K562 (cell line): ENCODE measurements around the gene INSYN2B. TPM values are rescaled to one million over a fixed set of nuclear protein-coding genes. Genes with fewer than 3 reads are reported as not detected.

ENCODE experiments used
- ATAC-seq: fragments of 200-7000 bp; cut with Tn5 transposase; 3 replicates; pipeline ENCODE4 v1.9.1; 2020; ENCODE audit warnings: moderate library complexity
- Bru-seq: library from RNA; stranded (reverse); fragments of 400-500 nt; gene quantifications from one replicate; lab custom pipeline; 2021; lab: Mats Ljungman, UMichigan
- BruChase-seq, 2 experiments: library from RNA; stranded (reverse); fragments of 400-500 nt; gene quantifications; one replicate each; lab custom pipeline; 2021; lab: Mats Ljungman, UMichigan
- BruUV-seq: library from RNA; stranded (reverse); fragments of 400-500 nt; replicated peaks from 2 replicates; lab custom pipeline; 2021; lab: Mats Ljungman, UMichigan
- CTCF ChIA-PET: fragments of 300-600 bp; formaldehyde crosslinking; extraction: SDS; loops from one replicate; lab custom pipeline; 2021; ENCODE audit warnings: low intra/inter-chr PET ratio; lab: Yijun Ruan, JAX
- POLR2A ChIA-PET: fragments of 300-600, 350-650 bp; sonication (Branson Sonifier 250); formaldehyde crosslinking; extraction: SDS; loops from one replicate; lab custom pipeline; 2021; ENCODE audit warnings: antibody characterized with exemption, inconsistent platforms; lab: Yijun Ruan, JAX
- DNase-seq, 4 experiments: peaks; one replicate each; pipeline versions ENCODE4 v3.0.0 to v3.0.0-alpha.2; 2011 to 2018; ENCODE audit warnings: low spot score in 3 of 4, mixed read lengths in 3 of 4; ENCODE audit errors: extremely low read depth in 1 of 4
- FAIRE-seq: peaks from 2 replicates; lab custom pipeline; 2011; peaks lifted over from hg19 to GRCh38; lab: Jason Lieb, UNC
- H2AFZ ChIP-seq: 2 replicates; pipeline ENCODE4 v1.6.0; 2011; ENCODE audit warnings: low read depth, low read length, control low read depth, inconsistent platforms
- H3K27ac ChIP-seq: fragments of 200-600 bp; 3 replicates; pipeline ENCODE4 v1.8.0; 2011; ENCODE audit warnings: low read depth, mild to moderate bottlenecking, control low read depth, inconsistent platforms, low read length, moderate library complexity, mixed read lengths; ENCODE audit errors: extremely low read depth
- H3K27me3 ChIP-seq, 2 experiments: fragments of 300-600 bp in 1 of 2; 2 replicates in 1 of 2; 3 replicates in 1 of 2; pipeline versions ENCODE4 v1.6.0 to v1.8.0; 2011; ENCODE audit warnings: inconsistent platforms in 2 of 2, low read length in 2 of 2, mild to moderate bottlenecking in 1 of 2, mixed read lengths in 1 of 2, moderate library complexity in 1 of 2; ENCODE audit not compliant: control insufficient read depth in 2 of 2, insufficient read depth in 2 of 2
- H3K36me3 ChIP-seq: fragments of 300-600 bp; 3 replicates; pipeline ENCODE4 v1.8.0; 2011; ENCODE audit warnings: mild to moderate bottlenecking, low read length, inconsistent platforms; ENCODE audit not compliant: control insufficient read depth, insufficient read depth
- H3K4me1 ChIP-seq, 2 experiments: fragments of 200-600 bp in 1 of 2; replicated peaks in 1 of 2; 2 replicates in 1 of 2; 3 replicates in 1 of 2; pipeline versions ENCODE4 v1.5.1 to v1.8.0; 2011; ENCODE audit warnings: inconsistent platforms in 2 of 2, low read length in 2 of 2, mild to moderate bottlenecking in 1 of 2, mixed read lengths in 1 of 2, moderate library complexity in 1 of 2; ENCODE audit not compliant: control insufficient read depth in 2 of 2, insufficient read depth in 2 of 2
- H3K4me2 ChIP-seq: 2 replicates; pipeline ENCODE4 v1.6.1; 2011; ENCODE audit warnings: low read length, control low read depth, inconsistent platforms, mixed read lengths; ENCODE audit not compliant: insufficient read depth
- H3K4me3 ChIP-seq: fragments of 200-600 bp; sonication (generic), shearing (Covaris generic); 2 replicates; pipeline ENCODE4 v1.5.1; 2016; ENCODE audit warnings: control low read depth, inconsistent platforms
- H3K79me2 ChIP-seq: fragments of 200-600 bp; 3 replicates; pipeline ENCODE4 v1.8.0; 2011; ENCODE audit warnings: low read length, inconsistent platforms; ENCODE audit not compliant: control insufficient read depth, insufficient read depth
- H3K9ac ChIP-seq, 2 experiments: 2 replicates each; pipeline versions ENCODE4 v1.6.0 to v1.6.1; 2011; ENCODE audit warnings: low read depth in 2 of 2, low read length in 2 of 2, control low read depth in 1 of 2, inconsistent platforms in 1 of 2, mild to moderate bottlenecking in 1 of 2, mixed read lengths in 1 of 2; ENCODE audit not compliant: insufficient read depth in 1 of 2
- H3K9me1 ChIP-seq: one replicate; pipeline ENCODE4 v1.6.0; 2011; ENCODE audit warnings: inconsistent platforms, mild to moderate bottlenecking, low read length, moderate library complexity; ENCODE audit not compliant: control insufficient read depth, insufficient read depth
- H3K9me3 ChIP-seq: replicated peaks from 2 replicates; pipeline ENCODE4 v1.5.1; 2011; ENCODE audit warnings: low read depth, low read length, inconsistent platforms; ENCODE audit not compliant: control insufficient read depth, insufficient read depth
- H4K20me1 ChIP-seq: replicated peaks from 2 replicates; pipeline ENCODE4 v1.6.1; 2011; ENCODE audit warnings: low read length, inconsistent platforms, mixed read lengths; ENCODE audit not compliant: control insufficient read depth, insufficient read depth
- EHMT2 ChIP-seq: fragments of 450-650 bp; IDR thresholded peaks from 2 replicates; pipeline ENCODE4 v1.6.1; 2018; ENCODE audit warnings: antibody characterized with exemption
- FOXO4 ChIP-seq: fragments of 450-650 bp; formaldehyde crosslinking; IDR thresholded peaks from 2 replicates; pipeline ENCODE4 v1.4.0; 2020; ENCODE audit warnings: mild to moderate bottlenecking, moderate library complexity
- GATAD2B ChIP-seq: fragments of 450-650 bp; IDR thresholded peaks from 2 replicates; pipeline ENCODE4 v1.6.1; 2017; ENCODE audit warnings: mild to moderate bottlenecking, borderline replicate concordance
- HCFC1 ChIP-seq: IDR thresholded peaks from 2 replicates; pipeline ENCODE4 v1.6.1; 2012; ENCODE audit warnings: low read depth, low read length, improper control_type of control experiment
- HES1 ChIP-seq: fragments of 450-650 bp; IDR thresholded peaks from 2 replicates; pipeline ENCODE4 v1.6.1; 2016; ENCODE audit warnings: low read depth, mild to moderate bottlenecking, moderate library complexity
- MLLT1 ChIP-seq, 2 experiments: fragments of 450-650 bp; IDR thresholded peaks; 2 replicates each; pipeline ENCODE4 v1.6.1; 2016
- RAD21 ChIP-seq, 2 experiments: fragments of 250-450 bp in 1 of 2; fragments of 450-650 bp in 1 of 2; sonication (Bioruptor Pico) in 1 of 2; formaldehyde crosslinking in 1 of 2; IDR thresholded peaks in 1 of 2; conservative IDR thresholded peaks in 1 of 2; 2 replicates each; pipeline versions ENCODE4 v1.4.0 to v1.8.0; 2020 to 2022; ENCODE audit warnings: mild to moderate bottlenecking in 2 of 2, moderate library complexity in 1 of 2
- RBM25 ChIP-seq: fragments of 200-400 bp; formaldehyde crosslinking; IDR thresholded peaks from 2 replicates; pipeline ENCODE4 v1.6.1; 2018; ENCODE audit warnings: low read length, low read depth, moderate library complexity; ENCODE audit not compliant: severe bottlenecking
- SMC3 ChIP-seq: conservative IDR thresholded peaks from 2 replicates; pipeline ENCODE4 v1.6.1; 2011; ENCODE audit warnings: low read depth, low read length, improper control_type of control experiment; ENCODE audit not compliant: insufficient read depth
- ZNF3 ChIP-seq: fragments of 250-450 bp; sonication (Bioruptor Pico); IDR thresholded peaks from 2 replicates; pipeline ENCODE4 v1.5.0; 2021; ENCODE audit warnings: mild to moderate bottlenecking, moderate library complexity
- WGBS: fragments of 100-300 bp; shearing (Covaris generic); methylation state at CpG from one replicate; pipeline ENCODE4 v1.1.6; 2016; ENCODE audit warnings: low coverage, mixed read lengths; ENCODE audit not compliant: insufficient coverage; ENCODE audit errors: missing lambda C conversion rate; 5-methylcytosine and 5-hydroxymethylcytosine counted together
- in situ Hi-C: fragments of 300-500 bp; cut with MboI; formaldehyde crosslinking; loops from 4 replicates; pipeline ENCODE4 v1.15.0; 2018; ENCODE audit warnings: inconsistent platforms, mixed read lengths
- intact Hi-C: fragments of 100-400 bp; cut with micrococcal nuclease; formaldehyde crosslinking; loops from 2 replicates; pipeline ENCODE4 v1.14.2; 2022
- long read RNA-seq, 3 experiments: library from polyadenylated mRNA in 2 of 3; library from RNA in 1 of 3; unstranded in 2 of 3; stranded (forward) in 1 of 3; transcript quantifications; one replicate each; pipeline ENCODE4 v2.0.0, GENCODE V29; 2019 to 2022
- polyA minus RNA-seq, 3 experiments: library from RNA; depleted of rRNA, polyadenylated mRNA; stranded (reverse); fragments of >200 nt; gene quantifications; 2 replicates each; pipeline ENCODE4 v1.2.3, GENCODE V29; 2011
- polyA plus RNA-seq, 8 experiments: library from polyadenylated mRNA; depleted of rRNA in 4 of 8; stranded (reverse) in 5 of 8; unstranded in 3 of 8; fragments of >200 nt; fragmentation: Nextera tagmentation in 2 of 8; fragmentation: Illumina TruSeq in 1 of 8; extraction: Ambion mirVana in 2 of 8; extraction: Trizol in 1 of 8; gene quantifications; 2 replicates each; pipeline versions ENCODE4 v1.2.1 to v1.2.3, GENCODE V29; 2011 to 2014; ENCODE audit warnings: inconsistent platforms in 1 of 8, missing spikeins in 1 of 8
- total RNA-seq, 7 experiments: library from RNA; depleted of rRNA in 6 of 7; stranded (reverse); fragments of >200 nt in 6 of 7; fragmentation: Illumina TruSeq in 2 of 7; extraction: Trizol in 2 of 7; gene quantifications; 2 replicates each; pipeline versions ENCODE4 v1.2.1 to v1.2.3, GENCODE V29; 2011 to 2021; ENCODE audit warnings: low replicate concordance in 1 of 7

Gene INSYN2B
- total RNA-seq (2011; cell fraction: chromatin; rRNA removed; ENCODE audit: low replicate concordance): not detected in 2 replicates
- total RNA-seq (2011; cell fraction: nucleolus; rRNA removed): not detected in 2 replicates
- total RNA-seq (2011; cell fraction: nucleoplasm; rRNA removed): not detected in 2 replicates
- total RNA-seq (2014; rRNA removed) (not detected in 2 replicates), total RNA-seq (2014; rRNA removed; fragmentation: Illumina TruSeq; extraction: Trizol) (not detected in 2 replicates), total RNA-seq (2015; rRNA removed; fragmentation: Illumina TruSeq; extraction: Trizol) (not detected in 2 replicates), total RNA-seq (2021) (not detected in 2 replicates), polyA plus RNA-seq (2011; rRNA removed) (not detected in 2 replicates), polyA plus RNA-seq (2014; fragmentation: Illumina TruSeq; extraction: Trizol) (not detected in 2 replicates), polyA plus RNA-seq (2014; fragmentation: Nextera tagmentation; extraction: Ambion mirVana) (not detected), polyA plus RNA-seq (2014; rRNA removed) (not detected in 2 replicates), polyA minus RNA-seq (2011; rRNA and poly(A)+ RNA removed) (not detected in 2 replicates), Bru-seq, nascent RNA (percentile 5 among the genes with signal in this experiment), BruChase-seq, experiment 1, labeled RNA remaining after a 2-hour chase (percentile 4 among the genes with signal in this experiment), BruChase-seq, experiment 2, labeled RNA remaining after a 6-hour chase (percentile 1 among the genes with signal in this experiment)
- not detected in 2 replicates for polyA plus RNA-seq (2011; cell fraction: cytosol; rRNA removed)
- not detected in 2 replicates for polyA plus RNA-seq (2011; cell fraction: nucleus; rRNA removed)
- polyA plus RNA-seq (2012): 0.03 and 0.04 TPM in 2 replicates
- polyA minus RNA-seq (2011; cell fraction: cytosol; rRNA and poly(A)+ RNA removed): not detected in 2 replicates
- not detected in 2 replicates for polyA minus RNA-seq (2011; cell fraction: nucleus; rRNA and poly(A)+ RNA removed)
- long read RNA-seq, experiment 1, partial matches to known transcripts: 0 of 1 reads
- long read RNA-seq, experiment 1, other reads (novel, unspliced or antisense): 1 of 1 reads
- long read RNA-seq, experiment 2: 0 reads
- long read RNA-seq, experiment 3: 0 reads

GRCh38 chr5:169980418-169981053, at the start of gene INSYN2B:
TSS of gene INSYN2B (minus strand) at chr5:169980495. CDS start at chr5:169883898, 96,597 bp downstream.
- peak; percentile 84 for FAIRE-seq
- peak within 1 kb of the TSS; percentile 53; the same call in 1 of the 2 replicates for H2AFZ ChIP-seq
- TF ChIP-seq HES1: no peak
- no peak for TF ChIP-seq RBM25
- TF ChIP-seq SMC3: peak; percentile 44; the same call in 1 of the 2 replicates
- TF ChIP-seq EHMT2: no peak
- TF ChIP-seq HCFC1: no peak
- TF ChIP-seq FOXO4 (CRISPR knock-in tag): no peak
- no peak for TF ChIP-seq GATAD2B
- TF ChIP-seq RAD21 (CRISPR knock-in tag; conservative IDR thresholded peaks at IDR 0.05 in 1 of 2, IDR thresholded peaks at IDR 0.05 in 1 of 2): peak; percentile 42 to 75
- TF ChIP-seq MLLT1 (IDR thresholded peaks at IDR 0.05): no peak
- no peak for TF ChIP-seq ZNF3 (CRISPR knock-in tag)

More at GRCh38 chr5:169980418-169981053, at the start of gene INSYN2B:
- DNase-seq (peak; percentile 65 to 71 (median 68)), ATAC-seq (peak; percentile 97)
- Histone ChIP-seq H3K9me1 (no peaks in the 10 kb centered on the region), H3K9ac (no peak within 1 kb of the TSS), H3K27me3 (no peaks in the 10 kb centered on the region; a peak in 1 of 5 replicates), H3K4me2 (peak within 1 kb of the TSS; percentile 63), H3K9me3 (no peaks in the 10 kb centered on the region), H3K36me3 (no peaks in the 10 kb centered on the region), H3K79me2 (no peaks in the 10 kb centered on the region), H3K4me3 (no peak within 1 kb of the TSS), H3K4me1 (no peaks in the 10 kb centered on the region; a peak in 1 of 5 replicates), H3K27ac (no peak within 1 kb of the TSS), H4K20me1 (no peaks in the 10 kb centered on the region)
- WGBS: 13% methylated on average over 11 of the region's 11 CpGs
- no TSS peak for BruUV-seq
- intact Hi-C loops (loop anchor here (1.0 to 10.0 kb wide), 3 partner anchors 176 to 279 kb away; no protein-coding TSS in a partner anchor), in situ Hi-C loops (loop anchor here (10.0 kb wide), 1 partner anchor 276 kb away; no protein-coding TSS in a partner anchor)
- ChIA-PET POLR2A (interaction anchor here (0.6 to 1.8 kb wide), 4 partner anchors 23 to 856 kb away, joined by 3 to 6 read pairs (median 4); no protein-coding TSS in a partner anchor), CTCF (interaction anchor here (0.6 to 1.3 kb wide), 5 partner anchors 178 to 993 kb away, joined by 3 to 5 read pairs (median 3); no protein-coding TSS in a partner anchor)
